Stomach (tissue), 9 donors: Measurements from ENCODE around the gene TANC1. TPM values are rescaled to one million over a fixed set of nuclear protein-coding genes. Genes with fewer than 3 reads are reported as not detected.

Experiments used
- DNase-seq, 2 donors: peaks; one replicate each; pipeline versions ENCODE4 v3.0.0 to v3.0.0-alpha.2; 2013 to 2019
- H3K27ac ChIP-seq, 5 donors: fragments of 200-600 bp in 4 of 5; sonication (generic) in 4 of 5; one replicate each; pipeline ENCODE4 v1.5.1; 2013 to 2019; ENCODE audit warnings: mild to moderate bottlenecking in 1 of 5, moderate library complexity in 1 of 5
- H3K27me3 ChIP-seq, 3 donors: fragments of 200-600 bp; sonication (generic); one replicate each; pipeline ENCODE4 v1.5.1; 2017 to 2019; ENCODE audit warnings: mixed run types in 1 of 3
- H3K36me3 ChIP-seq, 4 donors: fragments of 200-600 bp; sonication (generic); 1 replicate in 3 of 4; 2 replicates in 1 of 4; pipeline ENCODE4 v1.5.1; 2016 to 2019
- H3K4me1 ChIP-seq, 4 donors: fragments of 200-600 bp; sonication (generic); one replicate each; pipeline ENCODE4 v1.5.1; 2016 to 2019
- H3K4me3 ChIP-seq, 4 donors: fragments of 200-600 bp; sonication (generic) in 3 of 4; one replicate each; pipeline ENCODE4 v1.5.1; 2016 to 2019; ENCODE audit warnings: mild to moderate bottlenecking in 1 of 4
- H3K9me3 ChIP-seq, 4 donors: fragments of 200-600 bp; sonication (generic); one replicate each; pipeline ENCODE4 v1.5.1; 2016 to 2019
- EP300 ChIP-seq: sonication (generic); formaldehyde crosslinking; IDR thresholded peaks from one replicate; pipeline ENCODE4 v1.6.1; 2017; ENCODE audit warnings: antibody characterized with exemption
- POLR2A ChIP-seq, 4 donors: fragments of 450-650 bp; IDR thresholded peaks; one replicate each; pipeline ENCODE4 v1.6.1; 2016; ENCODE audit warnings: antibody characterized with exemption in 4 of 4, control low read depth in 2 of 4, mild to moderate bottlenecking in 1 of 4, moderate library complexity in 1 of 4
- POLR2AphosphoS5 ChIP-seq, 3 donors: sonication (generic); formaldehyde crosslinking; IDR thresholded peaks; one replicate each; pipeline ENCODE4 v1.6.1; 2016; ENCODE audit warnings: antibody characterized with exemption in 3 of 3
- WGBS, 5 donors: extraction: QIAGEN DNeasy Blood & Tissue Kit in 3 of 5; methylation state at CpG; one replicate each; pipeline versions ENCODE4 v1.1.5 to v1.1.7; 2013 to 2018; 5-methylcytosine and 5-hydroxymethylcytosine counted together
- intact Hi-C: fragments of 100-400 bp; cut with DNase I; formaldehyde crosslinking; loops from one replicate; pipeline ENCODE4 v1.15.1; 2023; ENCODE audit warnings: low total_unique reads
- polyA plus RNA-seq, 3 donors: library from polyadenylated mRNA; stranded (reverse); fragments of 200-250 nt; gene quantifications; one replicate each; pipeline ENCODE4 v1.2.3, GENCODE V29; 2013
- total RNA-seq, 5 donors: library from RNA; depleted of rRNA; stranded (reverse); fragments of >200 nt; gene quantifications; one replicate each; pipeline versions ENCODE4 v1.1.0 to v1.2.3, GENCODE V29; 2014 to 2016
- TF ChIP-seq, protein P1 (sequence below), 7 experiments: fragments of 450-650 bp in 4 of 7; fragments of 200-600 bp in 3 of 7; sonication (generic) in 3 of 7; IDR thresholded peaks; one replicate each; pipeline ENCODE4 v1.5.1; 2016 to 2019; ENCODE audit warnings: antibody characterized with exemption in 7 of 7, control low read depth in 2 of 7, mild to moderate bottlenecking in 1 of 7
- donor health status: healthy with polysubstance abuse.
- donor health status: Bipolar disorder and iron deficiency.
- donor health status: healthy.

The TANC1 gene
- total and polyA plus RNA-seq, 8 donors: 4.9 to 59.7 (median 37.7) TPM

DNA sequence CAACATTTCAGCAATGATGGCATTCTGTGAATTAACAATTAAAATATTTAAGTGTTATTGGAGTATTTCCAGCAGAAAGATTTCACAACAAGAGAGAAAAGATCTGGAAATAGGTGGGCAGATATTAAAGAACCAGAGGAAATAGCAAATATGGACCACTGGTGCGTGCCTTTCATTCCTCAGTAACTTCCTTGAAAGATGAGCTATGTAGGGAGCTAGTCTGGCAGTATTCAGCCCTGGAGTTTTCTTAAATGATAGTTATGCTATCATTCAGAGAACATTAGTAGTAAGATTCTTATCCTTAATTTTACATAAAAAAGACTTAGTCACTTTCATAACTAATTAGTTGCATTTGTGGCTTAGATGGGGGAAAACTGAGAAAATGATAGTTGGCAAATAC is 41.5 kb downstream of the TANC1 start:
- Histone ChIP-seq H3K27me3 (no peaks in the 10 kb centered on the region), H3K4me3 (no peak overlapping the region), H3K27ac (no peak overlapping the region), H3K4me1 (peaks cover 0 to 36% (median 19%) of the 10 kb centered on the region in 4 donors), H3K9me3 (peaks cover under 1 to 5% (median 4%) of the 10 kb centered on the region in 4 donors), H3K36me3 (peaks cover 0 to 12% (median 3%) of the 10 kb centered on the region in 4 donors)
- intact Hi-C loops: no loop called here
- no peak for DNase-seq
- 80 to 100% (median 96%) methylated on average over 1 of the region's 1 CpG for WGBS, 5 donors
- no peak for TF ChIP-seq POLR2A (IDR thresholded peaks at IDR 0.05)
- TF ChIP-seq, protein P1, sequence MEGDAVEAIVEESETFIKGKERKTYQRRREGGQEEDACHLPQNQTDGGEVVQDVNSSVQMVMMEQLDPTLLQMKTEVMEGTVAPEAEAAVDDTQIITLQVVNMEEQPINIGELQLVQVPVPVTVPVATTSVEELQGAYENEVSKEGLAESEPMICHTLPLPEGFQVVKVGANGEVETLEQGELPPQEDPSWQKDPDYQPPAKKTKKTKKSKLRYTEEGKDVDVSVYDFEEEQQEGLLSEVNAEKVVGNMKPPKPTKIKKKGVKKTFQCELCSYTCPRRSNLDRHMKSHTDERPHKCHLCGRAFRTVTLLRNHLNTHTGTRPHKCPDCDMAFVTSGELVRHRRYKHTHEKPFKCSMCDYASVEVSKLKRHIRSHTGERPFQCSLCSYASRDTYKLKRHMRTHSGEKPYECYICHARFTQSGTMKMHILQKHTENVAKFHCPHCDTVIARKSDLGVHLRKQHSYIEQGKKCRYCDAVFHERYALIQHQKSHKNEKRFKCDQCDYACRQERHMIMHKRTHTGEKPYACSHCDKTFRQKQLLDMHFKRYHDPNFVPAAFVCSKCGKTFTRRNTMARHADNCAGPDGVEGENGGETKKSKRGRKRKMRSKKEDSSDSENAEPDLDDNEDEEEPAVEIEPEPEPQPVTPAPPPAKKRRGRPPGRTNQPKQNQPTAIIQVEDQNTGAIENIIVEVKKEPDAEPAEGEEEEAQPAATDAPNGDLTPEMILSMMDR (IDR thresholded peaks at IDR 0.05): no peak
- TF ChIP-seq POLR2AphosphoS5 (IDR thresholded peaks at IDR 0.05): no peak
- no peak for TF ChIP-seq EP300

DNA sequence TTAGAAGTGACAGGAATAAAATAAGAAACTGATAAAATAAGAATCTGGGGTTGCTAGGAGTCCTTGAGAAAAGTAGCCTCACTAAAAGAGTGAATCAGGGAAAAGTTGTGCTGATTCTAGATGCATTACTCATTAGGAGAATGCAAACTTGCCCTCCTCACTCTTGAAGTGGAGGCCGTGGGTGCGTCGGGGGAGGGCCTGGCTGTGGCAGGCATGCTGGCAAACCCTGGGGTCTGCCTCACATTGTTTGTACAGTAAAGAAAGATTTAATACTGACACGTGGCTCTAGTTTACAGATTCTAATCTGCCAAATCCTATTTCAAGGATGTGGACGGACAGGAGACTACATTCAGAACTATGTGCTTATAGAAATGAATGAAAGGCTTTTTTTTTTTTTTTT is 41.9 kb downstream of the TANC1 start:
- intact Hi-C loops: no loop called here
- Histone ChIP-seq H3K4me1 (peaks cover 0 to 36% (median 19%) of the 10 kb centered on the region in 4 donors), H3K27ac (no peak overlapping the region), H3K36me3 (peaks cover 0 to 16% (median 3%) of the 10 kb centered on the region in 4 donors), H3K27me3 (no peaks in the 10 kb centered on the region), H3K9me3 (peaks cover 5 to 9% (median 8%) of the 10 kb centered on the region in 4 donors), H3K4me3 (no peak overlapping the region)
- peak in 1 of 2 donors; percentile 35 for DNase-seq
- TF ChIP-seq, protein P1 (IDR thresholded peaks at IDR 0.05): no peak
- peak in 1 of 3 donors; percentile 18 for TF ChIP-seq POLR2AphosphoS5 (IDR thresholded peaks at IDR 0.05)
- no peak for TF ChIP-seq EP300
- no peak for TF ChIP-seq POLR2A (IDR thresholded peaks at IDR 0.05)
- 10 to 33% (median 24%) methylated on average over 5 of the region's 5 CpGs for WGBS, 5 donors

DNA sequence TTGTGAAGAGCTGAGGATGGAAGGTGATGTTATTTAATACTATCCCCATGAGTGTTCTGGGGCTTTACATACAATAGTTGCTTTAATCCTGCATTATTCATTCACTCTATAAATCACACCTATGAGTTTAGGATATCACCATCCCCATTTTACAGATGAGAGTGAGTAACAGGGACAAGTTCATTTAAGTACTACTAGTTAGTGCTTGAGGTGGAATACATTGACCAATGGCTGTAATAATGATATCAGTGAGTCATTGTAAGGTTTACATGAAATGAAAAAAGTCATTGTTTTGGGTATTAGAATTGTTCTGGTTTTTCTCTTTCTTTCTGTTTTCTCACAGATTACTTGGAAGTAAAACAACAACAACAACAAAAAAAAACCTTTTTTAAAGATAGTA is 42.5 kb downstream of the TANC1 start:
- Histone ChIP-seq H3K27ac (no peak overlapping the region), H3K4me1 (peaks cover 0 to 36% (median 19%) of the 10 kb centered on the region in 4 donors), H3K36me3 (peaks cover 0 to 21% (median 3%) of the 10 kb centered on the region in 4 donors), H3K27me3 (no peaks in the 10 kb centered on the region), H3K4me3 (no peak overlapping the region), H3K9me3 (peaks cover 9 to 15% (median 13%) of the 10 kb centered on the region in 4 donors)
- TF ChIP-seq POLR2A (IDR thresholded peaks at IDR 0.05) (no peak), EP300 (no peak), POLR2AphosphoS5 (IDR thresholded peaks at IDR 0.05) (no peak)
- TF ChIP-seq, protein P1 (IDR thresholded peaks at IDR 0.05): no peak
- DNase-seq: no peak
- intact Hi-C loops: no loop called here

DNA sequence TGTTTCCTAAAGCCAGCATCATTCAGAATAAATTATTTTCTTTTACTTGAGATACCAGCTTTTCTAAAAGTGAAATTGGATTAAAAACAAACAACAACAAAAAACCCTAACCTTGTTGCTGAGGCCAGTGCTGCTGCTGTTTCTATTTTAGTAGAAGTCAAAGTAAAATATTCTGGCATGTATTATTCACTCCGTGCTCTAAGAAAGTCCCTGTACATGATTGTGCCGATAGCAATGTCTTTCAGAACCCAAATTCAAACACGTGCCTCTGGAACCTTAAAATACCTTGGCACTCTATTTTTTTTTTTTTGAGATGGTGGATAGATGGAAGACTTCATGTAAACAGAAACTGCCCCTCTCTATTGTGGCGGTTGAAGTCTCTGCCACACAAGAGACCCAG is 43.7 kb downstream of the TANC1 start:
- no peaks in the 10 kb centered on the region for H3K27me3 ChIP-seq
- peaks cover 0 to 36% (median 19%) of the 10 kb centered on the region in 4 donors for H3K4me1 ChIP-seq
- H3K27ac ChIP-seq: no peak overlapping the region
- peaks cover 12 to 20% (median 18%) of the 10 kb centered on the region in 4 donors for H3K9me3 ChIP-seq
- 58 to 79% (median 74%) methylated on average over 4 of the region's 4 CpGs for WGBS, 5 donors
- H3K36me3 ChIP-seq: peaks cover 0 to 22% (median 3%) of the 10 kb centered on the region in 4 donors
- no peak overlapping the region for H3K4me3 ChIP-seq
- DNase-seq: no peak
- TF ChIP-seq EP300 (no peak), POLR2A (IDR thresholded peaks at IDR 0.05) (no peak), POLR2AphosphoS5 (IDR thresholded peaks at IDR 0.05) (no peak)
- TF ChIP-seq, protein P1 (IDR thresholded peaks at IDR 0.05): no peak
- intact Hi-C loops: no loop called here
